ENCODE data around the gene KCNQ1.
A peak's percentile ranks its signal among the peaks of the same experiment; 100 is the strongest.

- TF ChIP-seq CTCF (IDR thresholded peaks at IDR 0.05) (no peak), POLR2A (IDR thresholded peaks at IDR 0.05) (no peak), POLR2AphosphoS5 (IDR thresholded peaks at IDR 0.05) (peak in 1 of 3 donors; percentile 9), EP300 (IDR thresholded peaks at IDR 0.05; ENCODE audit: low read depth) (no peak)
Measured at GRCh38 chr11:2805388-2806056, 360.7 kb downstream of the KCNQ1 start.
